K562 (cell line): ENCODE data around the gene CCDC9. TPM values are rescaled to one million over a fixed set of nuclear protein-coding genes. Genes with fewer than 3 reads are reported as not detected.

Experiments
- C11orf30 ChIP-seq: fragments of 450-650 bp; IDR thresholded peaks from 2 replicates; pipeline ENCODE4 v1.6.1; 2016; ENCODE audit warnings: low read depth, mild to moderate bottlenecking
- CBX8 ChIP-seq: fragments of 200-600 bp; sonication (generic); IDR thresholded peaks from 2 replicates; pipeline ENCODE4 v1.6.1; 2012; ENCODE audit warnings: borderline replicate concordance, mixed run types, low read depth, mild to moderate bottlenecking, moderate library complexity, mixed read lengths, low read length, control low read depth, inconsistent platforms; ENCODE audit not compliant: poor library complexity, severe bottlenecking; ENCODE audit errors: extremely low read depth
- DPF2 ChIP-seq: fragments of 450-650 bp; IDR thresholded peaks from 2 replicates; pipeline ENCODE4 v1.6.1; 2016
- HIVEP1 ChIP-seq: fragments of 250-450 bp; sonication (Bioruptor Pico); IDR thresholded peaks from 2 replicates; pipeline ENCODE4 v1.4.0; 2020; ENCODE audit warnings: mild to moderate bottlenecking
- KAT7 ChIP-seq: sonication (generic); formaldehyde crosslinking; IDR thresholded peaks from 2 replicates; pipeline ENCODE4 v1.8.0; 2022; ENCODE audit warnings: missing genetic modification reagents, mild to moderate bottlenecking, borderline replicate concordance
- KLF1 ChIP-seq: fragments of 450-650 bp; IDR thresholded peaks from 2 replicates; pipeline ENCODE4 v1.6.1; 2016; ENCODE audit warnings: missing genetic modification characterization, missing compliant biosample characterization
- PATZ1 ChIP-seq: fragments of 250-450 bp; sonication (Bioruptor Pico); IDR thresholded peaks from 2 replicates; pipeline ENCODE4 v1.5.0; 2020; ENCODE audit warnings: mild to moderate bottlenecking, borderline replicate concordance
- REST ChIP-seq, 2 experiments: fragments of 450-650 bp; formaldehyde crosslinking in 1 of 2; IDR thresholded peaks; 2 replicates each; pipeline versions ENCODE4 v1.4.0 to v1.6.1; 2014 to 2020; ENCODE audit warnings: mild to moderate bottlenecking in 2 of 2, borderline replicate concordance in 1 of 2, low read depth in 1 of 2
- SFPQ ChIP-seq: fragments of 200-400 bp; formaldehyde crosslinking; IDR thresholded peaks from 2 replicates; pipeline ENCODE4 v1.6.1; 2017; ENCODE audit warnings: mild to moderate bottlenecking, low read depth, low read length, moderate library complexity
- STAT5A ChIP-seq: IDR thresholded peaks from 2 replicates; pipeline ENCODE4 v1.6.1; 2012; ENCODE audit warnings: low read length, inconsistent platforms, borderline replicate concordance
- TAF1 ChIP-seq: IDR thresholded peaks from 2 replicates; pipeline ENCODE4 v1.6.1; 2011; ENCODE audit warnings: mild to moderate bottlenecking, low read length, moderate library complexity; ENCODE audit not compliant: insufficient read depth, control insufficient read depth, severe bottlenecking; ENCODE audit errors: extremely low read depth
- TARDBP ChIP-seq: fragments of 450-650 bp; IDR thresholded peaks from 2 replicates; pipeline ENCODE4 v1.6.1; 2016
- ZNF431 ChIP-seq: sonication (generic); formaldehyde crosslinking; IDR thresholded peaks from 2 replicates; pipeline ENCODE4 v1.8.0; 2022; ENCODE audit warnings: mild to moderate bottlenecking, missing genetic modification reagents
- polyA plus RNA-seq, 8 experiments: library from polyadenylated mRNA; depleted of rRNA in 4 of 8; stranded (reverse) in 5 of 8; unstranded in 3 of 8; fragments of >200 nt; fragmentation: Nextera tagmentation in 2 of 8; fragmentation: Illumina TruSeq in 1 of 8; extraction: Ambion mirVana in 2 of 8; extraction: Trizol in 1 of 8; gene quantifications; 2 replicates each; pipeline versions ENCODE4 v1.2.1 to v1.2.3, GENCODE V29; 2011 to 2014; ENCODE audit warnings: inconsistent platforms in 1 of 8, missing spikeins in 1 of 8
- total RNA-seq, 7 experiments: library from RNA; depleted of rRNA in 6 of 7; stranded (reverse); fragments of >200 nt in 6 of 7; fragmentation: Illumina TruSeq in 2 of 7; extraction: Trizol in 2 of 7; gene quantifications; 2 replicates each; pipeline versions ENCODE4 v1.2.1 to v1.2.3, GENCODE V29; 2011 to 2021; ENCODE audit warnings: low replicate concordance in 1 of 7

CCDC9 gene
- total and polyA plus RNA-seq, 9 of the 15 experiments (the other 6 are each of a cell fraction or from before 2014, with no cell fraction given) = 0.23 to 38.6 (median 8.4) TPM

- 0 out of 2 replicates have a peak, but pooled peaks have one; percentile 6 for TF ChIP-seq REST (IDR thresholded peaks at IDR 0.05; ENCODE audit: borderline replicate concordance)
- TF ChIP-seq REST (CRISPR knock-in tag; IDR thresholded peaks at IDR 0.05; ENCODE audit: low read depth) = no peak; the same call in none of the 2 replicates
- peak; percentile 84 for TF ChIP-seq TAF1
- peak; percentile 62; the same call in 1 of the 2 replicates for TF ChIP-seq STAT5A
- TF ChIP-seq C11orf30 = no peak
- TF ChIP-seq ZNF431 (CRISPR knock-in tag) = no peak
- TF ChIP-seq CBX8 = no peak
- no peak for TF ChIP-seq KLF1 (tag)
- TF ChIP-seq KAT7 (CRISPR knock-in tag) = no peak
- no peak for TF ChIP-seq SFPQ
- TF ChIP-seq PATZ1 (CRISPR knock-in tag) = peak; percentile 21
- no peak for TF ChIP-seq TARDBP
- no peak for TF ChIP-seq HIVEP1 (CRISPR knock-in tag)
- TF ChIP-seq DPF2 = peak; percentile 38; the same call in 1 of the 2 replicates
Measured at GRCh38 chr19:47226426-47227351, 29.6 kb upstream of the CCDC9 start (continued).
